Endothelial cell (in vitro differentiated cells): ENCODE data around the gene SDK2. TPM values are rescaled to one million over a fixed set of nuclear protein-coding genes. Genes with fewer than 3 reads are reported as not detected.

Experiments
- DNase-seq: peaks from one replicate; pipeline ENCODE4 v3.0.0; 2021; ENCODE audit warnings: low spot score
- H3K27ac Mint-ChIP-seq: one replicate; pipeline ENCODE4 v1.8.0; 2021; ENCODE audit warnings: mixed read lengths, inconsistent platforms; ENCODE audit not compliant: unreplicated experiment
- H3K27me3 Mint-ChIP-seq: one replicate; pipeline ENCODE4 v1.8.0; 2021; ENCODE audit warnings: mild to moderate bottlenecking, moderate library complexity, mixed read lengths, inconsistent platforms; ENCODE audit not compliant: unreplicated experiment
- H3K36me3 Mint-ChIP-seq: one replicate; pipeline ENCODE4 v1.8.0; 2021; ENCODE audit warnings: mild to moderate bottlenecking, low read depth, mixed read lengths, inconsistent platforms; ENCODE audit not compliant: unreplicated experiment
- H3K4me1 Mint-ChIP-seq: one replicate; pipeline ENCODE4 v1.8.0; 2021; ENCODE audit warnings: mild to moderate bottlenecking, mixed read lengths, inconsistent platforms; ENCODE audit not compliant: unreplicated experiment
- H3K4me3 Mint-ChIP-seq: one replicate; pipeline ENCODE4 v1.8.0; 2021; ENCODE audit warnings: mild to moderate bottlenecking, mixed read lengths, inconsistent platforms; ENCODE audit not compliant: unreplicated experiment
- H3K9me3 Mint-ChIP-seq: one replicate; pipeline ENCODE4 v1.8.0; 2021; ENCODE audit warnings: mixed read lengths, inconsistent platforms; ENCODE audit not compliant: unreplicated experiment
- CTCF ChIP-seq: fragments of 200-600 bp; sonication (generic); IDR thresholded peaks from one replicate; pipeline ENCODE4 v1.5.0; 2021; ENCODE audit warnings: antibody characterized with exemption; ENCODE audit not compliant: unreplicated experiment
- total RNA-seq: library from RNA; stranded (reverse); fragmentation: NEBNext Ultra II Directional; extraction: Animal tissue kit (Norgen Biotek cat#: 25700); gene quantifications from one replicate; pipeline ENCODE4 v1.2.1, GENCODE V29; 2021; ENCODE audit not compliant: unreplicated experiment

Gene SDK2
- total RNA-seq, 1 donor from 2014 or later = 2.4 TPM

DNA sequence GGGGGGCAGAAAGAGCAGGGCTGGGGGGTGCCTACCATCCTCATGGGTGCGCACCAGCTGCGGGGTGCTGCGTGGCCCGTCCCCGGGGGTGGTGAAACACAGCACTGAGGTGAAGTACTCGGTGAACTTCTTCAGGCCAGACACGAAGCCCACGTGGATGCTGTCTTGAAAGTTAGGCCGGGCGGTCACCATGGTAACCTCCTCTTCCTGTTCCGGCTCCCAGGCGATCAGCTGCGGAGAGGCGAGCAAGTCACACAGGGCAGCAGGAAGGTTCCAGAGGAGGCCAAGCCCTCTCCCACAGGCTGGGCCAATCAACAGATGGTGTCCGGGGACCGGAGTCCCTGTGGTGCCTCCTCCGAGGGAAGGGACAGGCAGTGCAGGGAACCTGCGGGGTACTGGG is 242.3 kb downstream of the SDK2 start:
- Mint-ChIP-seq H3K9me3 (no peaks in the 10 kb centered on the region), H3K36me3 (no peaks in the 10 kb centered on the region), H3K4me3 (no peak overlapping the region), H3K4me1 (no peaks in the 10 kb centered on the region), H3K27ac (no peak overlapping the region), H3K27me3 (peaks cover 2% of the 10 kb centered on the region)
- no peak for TF ChIP-seq CTCF
- peak; percentile 80 for DNase-seq

GRCh38 chr17:73400915-73401545 is 243.2 kb downstream of the SDK2 start:
- TF ChIP-seq CTCF = no peak
- Mint-ChIP-seq H3K27ac (peak overlapping the region; percentile 72), H3K4me3 (no peak overlapping the region), H3K27me3 (peaks cover 2% of the 10 kb centered on the region), H3K36me3 (no peaks in the 10 kb centered on the region), H3K4me1 (no peaks in the 10 kb centered on the region), H3K9me3 (no peaks in the 10 kb centered on the region)
- no peak for DNase-seq

DNA sequence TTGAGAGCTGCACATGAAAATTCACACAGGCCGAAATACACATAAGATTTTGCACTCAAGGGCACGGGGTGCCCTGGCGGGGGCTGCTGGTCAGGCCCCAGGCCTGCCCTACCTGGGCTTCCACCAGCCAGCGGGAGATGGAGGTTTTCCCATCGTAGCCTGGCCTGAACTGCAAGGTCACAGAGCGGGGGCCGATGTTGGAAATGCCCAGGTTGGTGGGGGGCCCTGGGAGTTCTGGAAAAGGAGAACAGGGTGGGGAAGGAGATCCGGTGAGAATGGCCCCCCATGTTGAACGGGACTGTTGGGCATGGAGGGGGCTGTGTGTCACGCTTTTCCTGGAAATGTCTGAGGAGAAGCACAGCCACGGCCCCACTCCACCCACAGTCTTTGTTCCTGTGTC is 245.2 kb downstream of the SDK2 start:
- H3K9me3 Mint-ChIP-seq = no peaks in the 10 kb centered on the region
- no peak overlapping the region for H3K4me3 Mint-ChIP-seq
- TF ChIP-seq CTCF = no peak
- DNase-seq = no peak
- H3K4me1 Mint-ChIP-seq = no peaks in the 10 kb centered on the region
- peaks cover 2% of the 10 kb centered on the region for H3K27me3 Mint-ChIP-seq
- H3K27ac Mint-ChIP-seq = no peak overlapping the region
- no peaks in the 10 kb centered on the region for H3K36me3 Mint-ChIP-seq

DNA sequence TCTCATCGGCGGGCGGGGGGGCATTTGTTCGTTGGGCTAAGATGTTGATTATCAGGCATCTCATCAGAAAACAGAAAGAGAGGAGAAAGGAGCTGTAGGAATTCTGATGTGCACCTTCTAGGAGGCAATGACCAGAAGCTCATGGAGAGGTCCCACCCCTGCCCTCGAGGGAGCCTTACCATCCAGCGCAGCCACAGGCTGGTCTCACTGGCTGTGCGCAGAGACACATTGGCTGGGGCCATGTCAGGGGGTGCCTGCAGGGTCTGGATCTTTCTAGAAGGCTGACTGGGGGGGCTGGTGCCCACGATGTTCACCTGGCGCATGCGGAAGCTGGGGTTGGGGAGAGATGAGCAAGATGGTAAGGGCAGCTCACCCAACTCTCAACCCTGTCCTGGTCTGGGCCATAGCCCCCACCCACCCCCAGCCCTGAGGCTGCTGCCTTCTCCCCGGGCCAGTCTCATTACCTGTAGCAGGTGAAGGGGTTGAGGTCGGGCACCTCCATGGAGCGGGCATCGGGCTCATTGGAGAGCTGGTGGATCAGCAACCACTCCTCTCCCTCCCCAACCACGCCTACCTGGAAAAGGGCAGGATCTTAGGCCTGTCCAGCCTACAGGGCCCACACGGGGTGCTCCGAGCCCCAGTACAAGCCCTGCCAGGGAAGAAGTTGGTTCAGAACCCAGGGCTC is 246.2 kb downstream of the SDK2 start:
- peaks cover 5% of the 10 kb centered on the region for H3K27me3 Mint-ChIP-seq
- H3K4me3 Mint-ChIP-seq = no peak overlapping the region
- TF ChIP-seq CTCF = no peak
- H3K36me3 Mint-ChIP-seq = no peaks in the 10 kb centered on the region
- H3K4me1 Mint-ChIP-seq = no peaks in the 10 kb centered on the region
- no peak for DNase-seq
- H3K9me3 Mint-ChIP-seq = no peaks in the 10 kb centered on the region
- no peak overlapping the region for H3K27ac Mint-ChIP-seq

- Mint-ChIP-seq H3K4me3 (no peak overlapping the region), H3K36me3 (no peaks in the 10 kb centered on the region), H3K9me3 (no peaks in the 10 kb centered on the region), H3K27me3 (peaks cover 5% of the 10 kb centered on the region), H3K27ac (peak overlapping the region; percentile 20), H3K4me1 (no peaks in the 10 kb centered on the region)
- DNase-seq = no peak
- no peak for TF ChIP-seq CTCF
These were observed 246.9 kb downstream of the SDK2 start for GRCh38 chr17:73397278-73397826.
